Measurements from ENCODE around the gene ST3GAL4.
"Not testable (repeated sequence)": the region's sequence is repeated elsewhere in the genome, so short reads cannot be mapped to it uniquely, and the experiment has no call there.

ST3GAL4 gene

GRCh38 chr11:126346586-126346940 lies 8.9 kb upstream of the ST3GAL4 start:
- DNase-seq (ENCODE audit: low spot score), result no peak

GRCh38 chr11:126346946-126347345 lies 8.5 kb upstream of the ST3GAL4 start:
- not testable (repeated sequence) for DNase-seq (ENCODE audit: low spot score)

- no peak for DNase-seq (ENCODE audit: low spot score)
Observed at GRCh38 chr11:126347751-126348668, 7.5 kb upstream of the ST3GAL4 start.

GRCh38 chr11:126348806-126349582 lies 6.5 kb upstream of the ST3GAL4 start:
- DNase-seq (ENCODE audit: low spot score), result no peak

- DNase-seq (ENCODE audit: low spot score), result no peak
Observed at GRCh38 chr11:126350836-126351235, 4.7 kb upstream of the ST3GAL4 start.

GRCh38 chr11:126352163-126352562 lies 3.3 kb upstream of the ST3GAL4 start:
- no peak for DNase-seq (ENCODE audit: low spot score)

GRCh38 chr11:126352934-126353801 lies 2.3 kb upstream of the ST3GAL4 start:
- DNase-seq (ENCODE audit: low spot score), result no peak

GRCh38 chr11:126354631-126355323 lies 709 bp upstream of the ST3GAL4 start:
- no peak for DNase-seq (ENCODE audit: low spot score)

- no peak for DNase-seq (ENCODE audit: low spot score)
Observed at GRCh38 chr11:126355926-126356897, 726 bp downstream of the ST3GAL4 start.

GRCh38 chr11:126357055-126357962 lies 1.8 kb downstream of the ST3GAL4 start:
- no peak for DNase-seq (ENCODE audit: low spot score)

- no peak for DNase-seq (ENCODE audit: low spot score)
Observed at GRCh38 chr11:126357969-126358762, 2.7 kb downstream of the ST3GAL4 start.

- no peak for DNase-seq (ENCODE audit: low spot score)
Observed at GRCh38 chr11:126358763-126359160, 3.3 kb downstream of the ST3GAL4 start.

GRCh38 chr11:126359431-126360048 lies 4.1 kb downstream of the ST3GAL4 start:
- DNase-seq (ENCODE audit: low spot score), result no peak

GRCh38 chr11:126360049-126360446 lies 4.6 kb downstream of the ST3GAL4 start:
- no peak for DNase-seq (ENCODE audit: low spot score)

GRCh38 chr11:126361400-126361799 lies 5.9 kb downstream of the ST3GAL4 start:
- DNase-seq (ENCODE audit: low spot score), result no peak

- no peak for DNase-seq (ENCODE audit: low spot score)
Observed at GRCh38 chr11:126362879-126363655, 7.6 kb downstream of the ST3GAL4 start.

- no peak for DNase-seq (ENCODE audit: low spot score)
Observed at GRCh38 chr11:126363706-126364248, 8.3 kb downstream of the ST3GAL4 start.
